K562 (cell line): ENCODE measurements around the gene ESCO1. TPM values are rescaled to one million over a fixed set of nuclear protein-coding genes. Genes with fewer than 3 reads are reported as not detected.

Experiments
- EZH2 ChIP-seq: IDR thresholded peaks from 2 replicates; pipeline ENCODE4 v1.6.1; 2012; ENCODE audit warnings: low read depth, mild to moderate bottlenecking, inconsistent platforms, low read length, borderline replicate concordance
- GMEB1 ChIP-seq: fragments of 250-450 bp; sonication (Bioruptor Pico); IDR thresholded peaks from 2 replicates; pipeline ENCODE4 v1.4.0; 2020; ENCODE audit warnings: mild to moderate bottlenecking
- HLTF ChIP-seq: fragments of 450-650 bp; IDR thresholded peaks from 2 replicates; pipeline ENCODE4 v1.6.1; 2016
- IRF1 ChIP-seq: sonication (generic); formaldehyde crosslinking; IDR thresholded peaks from 2 replicates; pipeline ENCODE4 v1.8.0; 2022; ENCODE audit warnings: missing genetic modification reagents, mild to moderate bottlenecking, borderline replicate concordance
- LCOR ChIP-seq: sonication (generic); formaldehyde crosslinking; IDR thresholded peaks from 2 replicates; pipeline ENCODE4 v1.8.0; 2022; ENCODE audit warnings: mild to moderate bottlenecking, missing genetic modification reagents
- MAFK ChIP-seq: IDR thresholded peaks from 2 replicates; pipeline ENCODE4 v1.6.1; 2011; ENCODE audit warnings: low read length, improper control_type of control experiment
- MYNN ChIP-seq, 2 experiments: sonication (generic); formaldehyde crosslinking in 1 of 2; IDR thresholded peaks; 2 replicates each; pipeline versions ENCODE4 v1.5.0 to v1.6.1; 2016 to 2020; ENCODE audit warnings: antibody characterized with exemption in 1 of 2, missing genetic modification reagents in 1 of 2
- NKRF ChIP-seq: fragments of 450-650 bp; IDR thresholded peaks from 2 replicates; pipeline ENCODE4 v1.6.1; 2016; ENCODE audit warnings: borderline replicate concordance
- PHF8 ChIP-seq: fragments of 200-600 bp; sonication (generic); IDR thresholded peaks from 2 replicates; pipeline ENCODE4 v1.6.1; 2012; ENCODE audit warnings: mixed run types, mild to moderate bottlenecking, inconsistent platforms, low read length, moderate library complexity, borderline replicate concordance
- RFX1 ChIP-seq: fragments of 450-650 bp; IDR thresholded peaks from 2 replicates; pipeline ENCODE4 v1.6.1; 2016; ENCODE audit warnings: mild to moderate bottlenecking, moderate library complexity
- SETDB1 ChIP-seq: IDR thresholded peaks from one replicate; pipeline ENCODE4 v1.6.1; 2012; ENCODE audit warnings: low read length, control low read depth, inconsistent platforms
- SP1 ChIP-seq: sonication (generic); formaldehyde crosslinking; IDR thresholded peaks from 2 replicates; pipeline ENCODE4 v1.8.1; 2022; ENCODE audit warnings: mild to moderate bottlenecking, missing genetic modification reagents
- SP2 ChIP-seq: IDR thresholded peaks from 2 replicates; pipeline ENCODE4 v1.6.1; 2011; ENCODE audit warnings: mild to moderate bottlenecking, low read depth, low read length, moderate library complexity; ENCODE audit not compliant: poor library complexity, severe bottlenecking; ENCODE audit errors: extremely low read depth
- TAF7 ChIP-seq: fragments of 450-650 bp; IDR thresholded peaks from 2 replicates; pipeline ENCODE4 v1.6.1; 2016; ENCODE audit warnings: missing genetic modification characterization, missing compliant biosample characterization
- TBP ChIP-seq: optimal IDR thresholded peaks from 2 replicates; pipeline ENCODE3; 2011; ENCODE audit warnings: low read depth, low read length, improper control_type of control experiment
- TFAP4 ChIP-seq: sonication (generic); formaldehyde crosslinking; IDR thresholded peaks from 2 replicates; pipeline ENCODE4 v1.8.0; 2022; ENCODE audit warnings: missing genetic modification reagents, mild to moderate bottlenecking, moderate library complexity, borderline replicate concordance
- XRCC5 ChIP-seq: fragments of 200-400 bp; formaldehyde crosslinking; IDR thresholded peaks from 2 replicates; pipeline ENCODE4 v1.6.1; 2017; ENCODE audit warnings: low read depth, mild to moderate bottlenecking, low read length
- ZBTB12 ChIP-seq: fragments of 250-450 bp; sonication (Bioruptor Pico); IDR thresholded peaks from 2 replicates; pipeline ENCODE4 v1.4.0; 2020
- ZNF644 ChIP-seq: fragments of 200-800 bp; sonication (Bioruptor generic); IDR thresholded peaks from 2 replicates; pipeline ENCODE4 v1.6.1; 2016; ENCODE audit warnings: low read depth, missing genetic modification characterization, missing compliant biosample characterization
- polyA plus RNA-seq, 8 experiments: library from polyadenylated mRNA; depleted of rRNA in 4 of 8; stranded (reverse) in 5 of 8; unstranded in 3 of 8; fragments of >200 nt; fragmentation: Nextera tagmentation in 2 of 8; fragmentation: Illumina TruSeq in 1 of 8; extraction: Ambion mirVana in 2 of 8; extraction: Trizol in 1 of 8; gene quantifications; 2 replicates each; pipeline versions ENCODE4 v1.2.1 to v1.2.3, GENCODE V29; 2011 to 2014; ENCODE audit warnings: inconsistent platforms in 1 of 8, missing spikeins in 1 of 8
- total RNA-seq, 7 experiments: library from RNA; depleted of rRNA in 6 of 7; stranded (reverse); fragments of >200 nt in 6 of 7; fragmentation: Illumina TruSeq in 2 of 7; extraction: Trizol in 2 of 7; gene quantifications; 2 replicates each; pipeline versions ENCODE4 v1.2.1 to v1.2.3, GENCODE V29; 2011 to 2021; ENCODE audit warnings: low replicate concordance in 1 of 7

Gene ESCO1
- total and polyA plus RNA-seq, 9 of the 15 experiments (the other 6 are each of a cell fraction or from before 2014, with no cell fraction given) = 15.0 to 31.3 (median 19.6) TPM

GRCh38 chr18:21612125-21613039 is 11.9 kb upstream of the ESCO1 start, which contains the start of gene SNRPD1 (continued):
- TF ChIP-seq NKRF (peak; percentile 98), RFX1 (peak; percentile 30), ZBTB12 (CRISPR knock-in tag) (peak; percentile 62; the same call in 1 of the 2 replicates), XRCC5 (peak; percentile 92; the same call in 1 of the 2 replicates), MAFK (peak; percentile 5; the same call in 1 of the 2 replicates), IRF1 (no peak), GMEB1 (CRISPR knock-in tag) (peak; percentile 86), TFAP4 (CRISPR knock-in tag) (peak; percentile 93), LCOR (CRISPR knock-in tag) (peak; percentile 68; the same call in 1 of the 2 replicates), PHF8 (peak; percentile 99), TAF7 (peak; percentile 88), HLTF (0 out of 2 replicates have a peak, but pooled peaks have one; percentile 54), SP2 (peak; percentile 91), SETDB1 (no peak), MYNN (IDR thresholded peaks at IDR 0.05) (0 out of 2 replicates have a peak, but pooled peaks have one; percentile 16), MYNN (CRISPR knock-in tag; IDR thresholded peaks at IDR 0.05) (no peak), SP1 (CRISPR knock-in tag) (peak; percentile 44; the same call in 1 of the 2 replicates), EZH2 (no peak), TBP (peak; percentile 91), ZNF644 (peak; percentile 26; the same call in 1 of the 2 replicates)
